Lung microvascular endothelial cell (primary cell): ENCODE measurements around the gene ATXN7L3. TPM values are rescaled to one million over a fixed set of nuclear protein-coding genes. Genes with fewer than 3 reads are reported as not detected.
A peak's percentile ranks its signal among the peaks of the same experiment; 100 is the strongest.

ENCODE experiments used
- DNase-seq, 2 donors: peaks; one replicate each; pipeline versions ENCODE4 v3.0.0 to v3.0.0-alpha.2; 2010; ENCODE audit warnings: low read depth in 2 of 2
- total RNA-seq: library from RNA; depleted of rRNA; stranded (reverse); fragments of >200 nt; gene quantifications from 2 replicates; pipeline ENCODE4 v1.2.1, GENCODE V29; 2014

The ATXN7L3 gene
- total RNA-seq, 1 donor from 2014 or later, result 41.7 TPM

GRCh38 chr17:44200478-44201155 lies 933 bp upstream of the ATXN7L3 start:
- peak in 1 of 2 donors; percentile 28 for DNase-seq

- DNase-seq, result peak; percentile 66 to 76
Observed at GRCh38 chr17:44198721-44199552, 747 bp downstream of the ATXN7L3 start.

- peak; percentile 41 to 49 for DNase-seq
Observed at GRCh38 chr17:44197980-44198720, 1.5 kb downstream of the ATXN7L3 start.

GRCh38 chr17:44197107-44197506 lies 2.6 kb downstream of the ATXN7L3 start:
- DNase-seq, result no peak

- no peak for DNase-seq
Observed at GRCh38 chr17:44193326-44194084, 6.2 kb downstream of the ATXN7L3 start.

- DNase-seq, result no peak
Observed at GRCh38 chr17:44192750-44193149, 6.9 kb downstream of the ATXN7L3 start.

- DNase-seq, result no peak
Observed at GRCh38 chr17:44191941-44192496, 7.7 kb downstream of the ATXN7L3 start.

GRCh38 chr17:44191369-44191768 lies 8.3 kb downstream of the ATXN7L3 start:
- no peak for DNase-seq

- no peak for DNase-seq
Observed at GRCh38 chr17:44190481-44190880, 9.2 kb downstream of the ATXN7L3 start.

GRCh38 chr17:44188576-44189403 lies 10.9 kb downstream of the ATXN7L3 start:
- DNase-seq, result no peak

GRCh38 chr17:44187131-44187899 lies 12.4 kb downstream of the ATXN7L3 start:
- DNase-seq, result peak; percentile 38 to 64

- peak; percentile 100 for DNase-seq
Observed at GRCh38 chr17:44186307-44187130, 13.2 kb downstream of the ATXN7L3 start, which contains the start of gene TMUB2. TMUB2 (plus strand) TSS chr17:44186972; CDS start chr17:44187709, 737 bp downstream.

- no peak for DNase-seq
Observed at GRCh38 chr17:44184212-44184810, 15.4 kb downstream of the ATXN7L3 start.

- DNase-seq, result no peak
Observed at GRCh38 chr17:44183024-44183423, 16.7 kb downstream of the ATXN7L3 start.

- no peak for DNase-seq
Observed at GRCh38 chr17:44178133-44178532, 21.6 kb downstream of the ATXN7L3 start.

- no peak for DNase-seq
Observed at GRCh38 chr17:44177640-44178039, 22.0 kb downstream of the ATXN7L3 start.

- DNase-seq, result no peak
Observed at GRCh38 chr17:44176671-44177501, 22.8 kb downstream of the ATXN7L3 start.
